Tibial nerve (tissue), 4 donors: ENCODE results near the gene TMEM247. TPM values are rescaled to one million over a fixed set of nuclear protein-coding genes. Genes with fewer than 3 reads are reported as not detected.

Experiments used
- DNase-seq, 2 donors: peaks; one replicate each; pipeline ENCODE4 v3.0.0-alpha.2; 2019; ENCODE audit warnings: low spot score in 2 of 2
- H3K27ac ChIP-seq, 4 donors: fragments of 200-600 bp; sonication (generic) in 3 of 4; one replicate each; pipeline ENCODE4 v1.5.1; 2017 to 2019; ENCODE audit warnings: mild to moderate bottlenecking in 1 of 4
- H3K27me3 ChIP-seq, 2 donors: fragments of 200-600 bp; sonication (generic) in 1 of 2; one replicate each; pipeline versions ENCODE4 v1.5.1 to v1.6.0; 2017 to 2019
- H3K36me3 ChIP-seq, 3 donors: fragments of 200-600 bp; sonication (generic); one replicate each; pipeline ENCODE4 v1.5.1; 2018 to 2019
- H3K4me1 ChIP-seq, 4 donors: fragments of 200-600 bp; sonication (generic) in 3 of 4; one replicate each; pipeline ENCODE4 v1.5.1; 2017 to 2019
- H3K4me3 ChIP-seq, 4 donors: fragments of 200-600 bp; sonication (generic) in 3 of 4; one replicate each; pipeline ENCODE4 v1.5.1; 2017 to 2019; ENCODE audit warnings: mild to moderate bottlenecking in 1 of 4, moderate library complexity in 1 of 4
- H3K9me3 ChIP-seq, 4 donors: fragments of 200-600 bp; sonication (generic) in 3 of 4; one replicate each; pipeline ENCODE4 v1.5.1; 2017 to 2019
- EP300 ChIP-seq, 2 donors: sonication (generic); formaldehyde crosslinking; IDR thresholded peaks; one replicate each; pipeline ENCODE4 v1.6.1; 2017; ENCODE audit warnings: antibody characterized with exemption in 2 of 2, mild to moderate bottlenecking in 1 of 2
- POLR2A ChIP-seq, 2 donors: fragments of 450-650 bp; IDR thresholded peaks; one replicate each; pipeline ENCODE4 v1.6.1; 2017; ENCODE audit warnings: antibody characterized with exemption in 2 of 2, mild to moderate bottlenecking in 2 of 2, moderate library complexity in 2 of 2
- small RNA-seq: library from RNA; depleted of rRNA; stranded (forward); fragments of <200 nt; gene quantifications from one replicate; pipeline ENCODE3, GENCODE V24; 2016
- total RNA-seq, 4 donors: library from RNA; depleted of rRNA; stranded (reverse); fragments of >200 nt; gene quantifications; one replicate each; pipeline ENCODE4 v1.1.0, GENCODE V29; 2016
- TF ChIP-seq, protein P1 (sequence below), 5 experiments: fragments of 200-600 bp in 3 of 5; fragments of 450-650 bp in 2 of 5; sonication (generic) in 3 of 5; IDR thresholded peaks; one replicate each; pipeline ENCODE4 v1.5.1; 2016 to 2019; ENCODE audit warnings: antibody characterized with exemption in 5 of 5, mild to moderate bottlenecking in 3 of 5, moderate library complexity in 2 of 5

Gene TMEM247
- total RNA-seq, 4 donors from 2014 or later, result not detected

DNA sequence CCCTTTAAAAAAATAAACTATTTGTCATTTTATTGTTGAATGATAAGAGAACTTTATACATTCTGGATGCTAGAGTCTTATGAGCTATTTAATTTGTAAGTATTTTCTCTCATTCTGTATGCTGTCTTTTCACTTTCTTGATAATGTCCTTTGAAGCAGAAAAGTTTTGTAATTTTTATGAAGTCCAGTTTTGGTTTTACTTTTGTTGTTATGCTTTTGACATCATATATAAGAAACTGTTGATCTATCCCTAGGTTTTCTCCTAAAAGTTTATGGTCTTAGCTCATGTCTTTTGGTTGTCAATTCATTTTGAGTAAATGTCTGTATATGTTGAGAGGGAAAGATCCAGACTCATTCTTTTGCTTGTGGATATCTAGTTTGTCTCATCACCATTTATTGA lies 52.5 kb downstream of the TMEM247 start:
- no peak overlapping the region for H3K27ac ChIP-seq
- H3K4me3 ChIP-seq, result no peak overlapping the region
- H3K4me1 ChIP-seq, result no peaks in the 10 kb centered on the region
- DNase-seq, result no peak
- TF ChIP-seq, protein P1, sequence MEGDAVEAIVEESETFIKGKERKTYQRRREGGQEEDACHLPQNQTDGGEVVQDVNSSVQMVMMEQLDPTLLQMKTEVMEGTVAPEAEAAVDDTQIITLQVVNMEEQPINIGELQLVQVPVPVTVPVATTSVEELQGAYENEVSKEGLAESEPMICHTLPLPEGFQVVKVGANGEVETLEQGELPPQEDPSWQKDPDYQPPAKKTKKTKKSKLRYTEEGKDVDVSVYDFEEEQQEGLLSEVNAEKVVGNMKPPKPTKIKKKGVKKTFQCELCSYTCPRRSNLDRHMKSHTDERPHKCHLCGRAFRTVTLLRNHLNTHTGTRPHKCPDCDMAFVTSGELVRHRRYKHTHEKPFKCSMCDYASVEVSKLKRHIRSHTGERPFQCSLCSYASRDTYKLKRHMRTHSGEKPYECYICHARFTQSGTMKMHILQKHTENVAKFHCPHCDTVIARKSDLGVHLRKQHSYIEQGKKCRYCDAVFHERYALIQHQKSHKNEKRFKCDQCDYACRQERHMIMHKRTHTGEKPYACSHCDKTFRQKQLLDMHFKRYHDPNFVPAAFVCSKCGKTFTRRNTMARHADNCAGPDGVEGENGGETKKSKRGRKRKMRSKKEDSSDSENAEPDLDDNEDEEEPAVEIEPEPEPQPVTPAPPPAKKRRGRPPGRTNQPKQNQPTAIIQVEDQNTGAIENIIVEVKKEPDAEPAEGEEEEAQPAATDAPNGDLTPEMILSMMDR (IDR thresholded peaks at IDR 0.05), result no peak
- TF ChIP-seq POLR2A (IDR thresholded peaks at IDR 0.05), result no peak
- TF ChIP-seq EP300 (IDR thresholded peaks at IDR 0.05), result no peak
- H3K36me3 ChIP-seq, result peaks cover 0 to 22% (median 0%) of the 10 kb centered on the region in 3 donors
- no peaks in the 10 kb centered on the region for H3K9me3 ChIP-seq
- no peaks in the 10 kb centered on the region for H3K27me3 ChIP-seq

Small RNAs within 50 kb of the gene (small RNA-seq; reads per million reads assigned to genes)
- not detected for gene RN7SL817P

Other genes starting within 250 kb of the TMEM247 start
- gene EPAS1, start 182.2 kb upstream of the TMEM247 start, total RNA-seq, result 100 to 1,000 TPM; 110 to 451 (median 231) TPM
- 100 to 1,000 TPM; 116 to 149 (median 127) TPM for gene RHOQ, start 62.9 kb downstream of the TMEM247 start, total RNA-seq
- 1 to 10 TPM; 1.8 to 9.0 (median 3.9) TPM for gene ATP6V1E2, start 63.0 kb downstream of the TMEM247 start, total RNA-seq
- gene PIGF, start 137.5 kb downstream of the TMEM247 start, total RNA-seq, result 10 to 100 TPM in 3 of 4 donors, 1 to 10 TPM in 1; 9.6 to 31.2 (median 24.6) TPM
- 10 to 100 TPM; 12.0 to 20.6 (median 17.3) TPM for gene CRIPT, start 137.7 kb downstream of the TMEM247 start, total RNA-seq
- gene SOCS5, start 219.7 kb downstream of the TMEM247 start, total RNA-seq, result 10 to 100 TPM; 27.0 to 45.0 (median 39.3) TPM